ENCODE data around the gene PIK3IP1.

DNA sequence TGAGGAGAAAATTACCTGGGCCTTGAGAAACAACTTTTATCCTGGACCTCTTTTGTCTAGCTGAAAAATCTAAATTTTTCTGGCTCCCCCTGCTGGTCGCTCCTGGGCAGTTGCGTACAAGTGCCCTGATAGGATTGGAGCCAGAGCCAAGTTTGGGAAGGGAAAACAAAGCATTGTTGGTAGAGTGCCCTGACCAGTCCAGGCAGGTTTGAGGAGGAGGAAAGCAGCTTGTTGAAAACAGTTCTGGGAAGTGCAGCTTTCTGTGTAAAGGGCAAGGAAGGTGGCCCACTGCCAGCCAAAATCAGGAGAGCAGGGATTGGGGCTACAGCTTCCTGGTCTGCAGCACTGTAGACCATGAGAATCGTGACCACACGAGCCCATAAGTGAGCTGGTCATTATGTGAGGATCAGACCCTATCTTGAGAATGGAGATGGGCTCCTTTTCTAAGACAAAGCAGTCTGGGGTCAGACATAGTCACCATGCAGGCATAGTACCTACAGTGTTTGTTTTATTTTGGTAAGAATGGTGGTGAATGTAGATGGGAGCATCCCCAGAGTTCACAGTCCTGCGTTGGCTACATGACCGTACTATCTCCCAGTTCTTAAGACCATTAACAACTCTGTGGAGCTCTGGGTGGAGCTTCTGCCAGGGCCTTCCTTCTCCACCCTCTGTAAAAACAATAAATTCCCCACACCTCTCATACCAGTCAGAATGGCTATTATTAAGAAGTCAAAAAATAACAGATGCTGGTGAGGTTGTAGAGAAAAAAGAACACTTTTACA lies 21.3 kb upstream of the PIK3IP1 start:
- TF ChIP-seq EP300 (IDR thresholded peaks at IDR 0.05; ENCODE audit: borderline replicate concordance in 1 of 2, control insufficient read depth in 1 of 2, low read depth in 2 of 2, low read length in 2 of 2), result no peak
- TF ChIP-seq GABPA (IDR thresholded peaks at IDR 0.05; ENCODE audit: low read depth), result no peak
- no peak for TF ChIP-seq CREB1 (IDR thresholded peaks at IDR 0.05; ENCODE audit: low read depth)

Measured in GM12878 (cell line).